HCT116 (cell line): ENCODE measurements around the gene TSPAN13.

ENCODE experiments used
- CTCF ChIP-seq, 3 experiments: fragments of 200-600 bp in 1 of 3; sonication (generic) in 1 of 3; IDR thresholded peaks in 2 of 3; conservative IDR thresholded peaks in 1 of 3; 2 replicates each; pipeline ENCODE4 v1.5.1; 2012 to 2017; ENCODE audit warnings: low read depth in 2 of 3, low read length in 2 of 3, antibody characterized with exemption in 1 of 3, borderline replicate concordance in 1 of 3, control low read depth in 1 of 3, mild to moderate bottlenecking in 1 of 3, mixed read lengths in 1 of 3, mixed run types in 1 of 3, moderate library complexity in 1 of 3; ENCODE audit not compliant: insufficient read depth in 1 of 3
- EGR1 ChIP-seq: IDR thresholded peaks from 2 replicates; pipeline ENCODE4 v1.6.1; 2012; ENCODE audit warnings: low read depth
- EZH2 ChIP-seq: fragments of 200-600 bp; sonication (generic); IDR thresholded peaks from 2 replicates; pipeline ENCODE4 v1.6.1; 2017; ENCODE audit warnings: antibody characterized with exemption, mixed run types
- EZH2phosphoT487 ChIP-seq: fragments of 200-600 bp; IDR thresholded peaks from 2 replicates; pipeline ENCODE4 v1.6.1; 2018; ENCODE audit warnings: antibody characterized with exemption, borderline replicate concordance
- MAX ChIP-seq: IDR thresholded peaks from 2 replicates; pipeline ENCODE4 v1.6.1; 2012
- POLR2A ChIP-seq: IDR thresholded peaks from 2 replicates; pipeline ENCODE4 v1.7.0; 2011; ENCODE audit warnings: borderline replicate concordance; ENCODE audit not compliant: insufficient read depth, insufficient read length; ENCODE audit errors: extremely low read depth
- POLR2AphosphoS5 ChIP-seq: IDR thresholded peaks from 2 replicates; pipeline ENCODE4 v1.6.1; 2011; ENCODE audit warnings: mild to moderate bottlenecking, low read depth, low read length, moderate library complexity
- SP1 ChIP-seq: IDR thresholded peaks from 2 replicates; pipeline ENCODE4 v1.6.1; 2012; ENCODE audit warnings: low read depth
- SRF ChIP-seq: IDR thresholded peaks from 2 replicates; pipeline ENCODE4 v1.6.1; 2012; ENCODE audit warnings: low read depth
- TCF7L2 ChIP-seq: IDR thresholded peaks from 2 replicates; pipeline ENCODE4 v1.7.0; 2011; ENCODE audit warnings: borderline replicate concordance, inconsistent platforms; ENCODE audit not compliant: insufficient read depth, insufficient read length; ENCODE audit errors: extremely low read depth
- TF ChIP-seq, protein P1 (sequence below): IDR thresholded peaks from 2 replicates; pipeline ENCODE4 v1.6.1; 2012; ENCODE audit warnings: low read depth

DNA sequence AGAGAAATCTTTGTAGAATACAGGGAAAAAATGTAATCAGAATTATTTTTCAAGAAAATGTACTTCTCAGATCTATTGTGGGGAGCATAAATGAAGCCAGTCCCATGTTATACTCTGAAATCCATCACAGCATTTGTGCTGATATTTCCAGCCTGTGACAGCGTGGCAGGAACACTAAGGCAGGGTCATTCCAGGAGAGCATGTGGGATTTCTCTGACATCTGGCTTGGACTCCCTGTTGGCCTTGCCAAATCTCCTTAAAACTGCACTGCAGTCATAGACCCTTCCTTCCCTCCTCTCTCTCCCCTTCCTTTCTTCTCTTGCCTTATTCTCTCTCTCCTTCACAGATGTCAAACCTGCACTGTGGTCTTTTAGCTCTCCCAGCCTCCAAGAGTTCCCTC lies 6.5 kb upstream of the TSPAN13 start:
- TF ChIP-seq SRF (no peak), CTCF (IDR thresholded peaks at IDR 0.05 in 2 of 3, conservative IDR thresholded peaks at IDR 0.05 in 1 of 3; ENCODE audit: borderline replicate concordance in 1 of 3, insufficient read depth in 1 of 3, low read depth in 2 of 3, low read length in 2 of 3) (no peak), POLR2A (no peak), MAX (no peak), EZH2phosphoT487 (no peak), TCF7L2 (no peak), EGR1 (no peak), POLR2AphosphoS5 (no peak), EZH2 (no peak), SP1 (no peak)
- TF ChIP-seq, protein P1, sequence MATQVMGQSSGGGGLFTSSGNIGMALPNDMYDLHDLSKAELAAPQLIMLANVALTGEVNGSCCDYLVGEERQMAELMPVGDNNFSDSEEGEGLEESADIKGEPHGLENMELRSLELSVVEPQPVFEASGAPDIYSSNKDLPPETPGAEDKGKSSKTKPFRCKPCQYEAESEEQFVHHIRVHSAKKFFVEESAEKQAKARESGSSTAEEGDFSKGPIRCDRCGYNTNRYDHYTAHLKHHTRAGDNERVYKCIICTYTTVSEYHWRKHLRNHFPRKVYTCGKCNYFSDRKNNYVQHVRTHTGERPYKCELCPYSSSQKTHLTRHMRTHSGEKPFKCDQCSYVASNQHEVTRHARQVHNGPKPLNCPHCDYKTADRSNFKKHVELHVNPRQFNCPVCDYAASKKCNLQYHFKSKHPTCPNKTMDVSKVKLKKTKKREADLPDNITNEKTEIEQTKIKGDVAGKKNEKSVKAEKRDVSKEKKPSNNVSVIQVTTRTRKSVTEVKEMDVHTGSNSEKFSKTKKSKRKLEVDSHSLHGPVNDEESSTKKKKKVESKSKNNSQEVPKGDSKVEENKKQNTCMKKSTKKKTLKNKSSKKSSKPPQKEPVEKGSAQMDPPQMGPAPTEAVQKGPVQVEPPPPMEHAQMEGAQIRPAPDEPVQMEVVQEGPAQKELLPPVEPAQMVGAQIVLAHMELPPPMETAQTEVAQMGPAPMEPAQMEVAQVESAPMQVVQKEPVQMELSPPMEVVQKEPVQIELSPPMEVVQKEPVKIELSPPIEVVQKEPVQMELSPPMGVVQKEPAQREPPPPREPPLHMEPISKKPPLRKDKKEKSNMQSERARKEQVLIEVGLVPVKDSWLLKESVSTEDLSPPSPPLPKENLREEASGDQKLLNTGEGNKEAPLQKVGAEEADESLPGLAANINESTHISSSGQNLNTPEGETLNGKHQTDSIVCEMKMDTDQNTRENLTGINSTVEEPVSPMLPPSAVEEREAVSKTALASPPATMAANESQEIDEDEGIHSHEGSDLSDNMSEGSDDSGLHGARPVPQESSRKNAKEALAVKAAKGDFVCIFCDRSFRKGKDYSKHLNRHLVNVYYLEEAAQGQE = no peak
